ENCODE data around the gene TSPEAR. TPM values are rescaled to one million over a fixed set of nuclear protein-coding genes. Genes with fewer than 3 reads are reported as not detected.
"Not testable (repeated sequence)": the region's sequence is repeated elsewhere in the genome, so short reads cannot be mapped to it uniquely, and the experiment has no call there.

Gene TSPEAR
- total RNA-seq, 1 donor from 2014 or later: not detected

- Mint-ChIP-seq H3K9me3 (no peaks in the 10 kb centered on the region), H3K36me3 (ENCODE audit: low read depth) (no peaks in the 10 kb centered on the region), H3K4me1 (ENCODE audit: low read depth) (peaks cover 12% of the 10 kb centered on the region), H3K27me3 (ENCODE audit: insufficient read depth) (peaks cover 3% of the 10 kb centered on the region), H3K4me3 (no peak overlapping the region), H3K27ac (no peak overlapping the region)
- intact Hi-C loops (cut with micrococcal nuclease): no loop called here
- DNase-seq (ENCODE audit: low spot score): no peak
Observed at GRCh38 chr21:44480200-44481053, 230.9 kb downstream of the TSPEAR start.

- intact Hi-C loops (cut with micrococcal nuclease): loop anchor here (1.0 to 5.0 kb wide), 2 partner anchors 24 to 127 kb away; partner anchors contain the start of genes LRRC3 and TRPM2
- peaks cover 12% of the 10 kb centered on the region for H3K4me1 Mint-ChIP-seq (ENCODE audit: low read depth)
- not testable (repeated sequence) for H3K36me3 Mint-ChIP-seq (ENCODE audit: low read depth); H3K27me3 Mint-ChIP-seq (ENCODE audit: insufficient read depth); H3K27ac Mint-ChIP-seq; H3K4me3 Mint-ChIP-seq; H3K9me3 Mint-ChIP-seq
- DNase-seq (ENCODE audit: low spot score): peak; percentile 26
Observed at GRCh38 chr21:44479556-44480199, 231.7 kb downstream of the TSPEAR start.

- Mint-ChIP-seq H3K9me3 (no peaks in the 10 kb centered on the region), H3K27me3 (ENCODE audit: insufficient read depth) (peaks cover 3% of the 10 kb centered on the region), H3K4me1 (ENCODE audit: low read depth) (peaks cover 12% of the 10 kb centered on the region), H3K4me3 (no peak overlapping the region), H3K27ac (no peak overlapping the region), H3K36me3 (ENCODE audit: low read depth) (no peaks in the 10 kb centered on the region)
- no peak for DNase-seq (ENCODE audit: low spot score)
- intact Hi-C loops (cut with micrococcal nuclease): loop anchor here (1.0 to 5.0 kb wide), 2 partner anchors 23 to 126 kb away; partner anchors contain the start of genes LRRC3 and TRPM2
Observed at GRCh38 chr21:44478801-44479167, 232.6 kb downstream of the TSPEAR start.

- no peak for DNase-seq (ENCODE audit: low spot score)
- Mint-ChIP-seq H3K9me3 (no peaks in the 10 kb centered on the region), H3K4me1 (ENCODE audit: low read depth) (peaks cover 12% of the 10 kb centered on the region), H3K27me3 (ENCODE audit: insufficient read depth) (peaks cover 3% of the 10 kb centered on the region), H3K27ac (no peak overlapping the region), H3K36me3 (ENCODE audit: low read depth) (no peaks in the 10 kb centered on the region), H3K4me3 (no peak overlapping the region)
- intact Hi-C loops (cut with micrococcal nuclease): loop anchor here (5.0 kb wide), 1 partner anchor 126 kb away; the partner anchor contains the start of gene TRPM2
Observed at GRCh38 chr21:44478124-44478800, 233.1 kb downstream of the TSPEAR start.

GRCh38 chr21:44477712-44478111, 233.7 kb downstream of the TSPEAR start:
- no peaks in the 10 kb centered on the region for H3K36me3 Mint-ChIP-seq (ENCODE audit: low read depth)
- no peaks in the 10 kb centered on the region for H3K9me3 Mint-ChIP-seq
- H3K27ac Mint-ChIP-seq: no peak overlapping the region
- peaks cover 12% of the 10 kb centered on the region for H3K4me1 Mint-ChIP-seq (ENCODE audit: low read depth)
- peaks cover 3% of the 10 kb centered on the region for H3K27me3 Mint-ChIP-seq (ENCODE audit: insufficient read depth)
- no peak for DNase-seq (ENCODE audit: low spot score)
- intact Hi-C loops (cut with micrococcal nuclease): loop anchor here (5.0 kb wide), 1 partner anchor 125 kb away; the partner anchor contains the start of gene TRPM2
- H3K4me3 Mint-ChIP-seq: no peak overlapping the region

- Mint-ChIP-seq H3K4me3 (no peak overlapping the region), H3K27me3 (ENCODE audit: insufficient read depth) (peaks cover 3% of the 10 kb centered on the region), H3K27ac (no peak overlapping the region), H3K36me3 (ENCODE audit: low read depth) (no peaks in the 10 kb centered on the region), H3K4me1 (ENCODE audit: low read depth) (peaks cover 12% of the 10 kb centered on the region), H3K9me3 (no peaks in the 10 kb centered on the region)
- DNase-seq (ENCODE audit: low spot score): no peak
- intact Hi-C loops (cut with micrococcal nuclease): loop anchor here (5.0 kb wide), 1 partner anchor 125 kb away; the partner anchor contains the start of gene TRPM2
Observed at GRCh38 chr21:44477131-44477530, 234.2 kb downstream of the TSPEAR start.

- no peak overlapping the region for H3K27ac Mint-ChIP-seq
Observed at GRCh38 chr21:44475266-44475845, 236.0 kb downstream of the TSPEAR start.

GRCh38 chr21:44473915-44474555, 237.3 kb downstream of the TSPEAR start:
- Mint-ChIP-seq H3K4me3 (no peak overlapping the region), H3K27ac (no peak overlapping the region), H3K9me3 (no peaks in the 10 kb centered on the region), H3K4me1 (ENCODE audit: low read depth) (peaks cover 4% of the 10 kb centered on the region), H3K36me3 (ENCODE audit: low read depth) (no peaks in the 10 kb centered on the region), H3K27me3 (ENCODE audit: insufficient read depth) (peaks cover 3% of the 10 kb centered on the region)
- DNase-seq (ENCODE audit: low spot score): no peak
- intact Hi-C loops (cut with micrococcal nuclease): no loop called here

More at GRCh38 chr21:44475266-44475845, 236.0 kb downstream of the TSPEAR start:
- no peak overlapping the region for H3K4me3 Mint-ChIP-seq
- intact Hi-C loops (cut with micrococcal nuclease): loop anchor here (5.0 kb wide), 1 partner anchor 123 kb away; the partner anchor contains the start of gene TRPM2
- no peak for DNase-seq (ENCODE audit: low spot score)
- H3K36me3 Mint-ChIP-seq (ENCODE audit: low read depth): no peaks in the 10 kb centered on the region
- H3K4me1 Mint-ChIP-seq (ENCODE audit: low read depth): peaks cover 12% of the 10 kb centered on the region
- no peaks in the 10 kb centered on the region for H3K9me3 Mint-ChIP-seq
- peaks cover 3% of the 10 kb centered on the region for H3K27me3 Mint-ChIP-seq (ENCODE audit: insufficient read depth)

- Mint-ChIP-seq H3K9me3 (no peaks in the 10 kb centered on the region), H3K27ac (no peak overlapping the region), H3K4me3 (no peak overlapping the region), H3K27me3 (ENCODE audit: insufficient read depth) (no peaks in the 10 kb centered on the region), H3K36me3 (ENCODE audit: low read depth) (no peaks in the 10 kb centered on the region), H3K4me1 (ENCODE audit: low read depth) (no peaks in the 10 kb centered on the region)
- intact Hi-C loops (cut with micrococcal nuclease): no loop called here
- DNase-seq (ENCODE audit: low spot score): no peak
Observed at GRCh38 chr21:44471996-44472395, 239.4 kb downstream of the TSPEAR start.

- intact Hi-C loops (cut with micrococcal nuclease): no loop called here
- H3K9me3 Mint-ChIP-seq: no peaks in the 10 kb centered on the region
- no peaks in the 10 kb centered on the region for H3K36me3 Mint-ChIP-seq (ENCODE audit: low read depth)
- H3K4me3 Mint-ChIP-seq: no peak overlapping the region
- H3K4me1 Mint-ChIP-seq (ENCODE audit: low read depth): no peaks in the 10 kb centered on the region
- no peaks in the 10 kb centered on the region for H3K27me3 Mint-ChIP-seq (ENCODE audit: insufficient read depth)
- DNase-seq (ENCODE audit: low spot score): no peak
- no peak overlapping the region for H3K27ac Mint-ChIP-seq
Observed at GRCh38 chr21:44471341-44471740, 240.0 kb downstream of the TSPEAR start.

- H3K36me3 Mint-ChIP-seq (ENCODE audit: low read depth): no peaks in the 10 kb centered on the region
- intact Hi-C loops (cut with micrococcal nuclease): no loop called here
- DNase-seq (ENCODE audit: low spot score): no peak
- H3K4me1 Mint-ChIP-seq (ENCODE audit: low read depth): no peaks in the 10 kb centered on the region
- H3K27ac Mint-ChIP-seq: no peak overlapping the region
- H3K9me3 Mint-ChIP-seq: no peaks in the 10 kb centered on the region
- H3K27me3 Mint-ChIP-seq (ENCODE audit: insufficient read depth): no peaks in the 10 kb centered on the region
- no peak overlapping the region for H3K4me3 Mint-ChIP-seq
Observed at GRCh38 chr21:44467859-44468195, 243.5 kb downstream of the TSPEAR start.
